SK-N-SH (cell line): ENCODE measurements around the gene RBM28. TPM values are rescaled to one million over a fixed set of nuclear protein-coding genes. Genes with fewer than 3 reads are reported as not detected.

Experiments
- CTCF ChIA-PET: fragments of 300-600, 350-600 bp; formaldehyde crosslinking; extraction: SDS; loops from one replicate; lab custom pipeline; 2021; lab: Yijun Ruan, JAX
- POLR2A ChIA-PET: fragments of 350-600 bp; sonication (Branson Sonifier 250); formaldehyde crosslinking; extraction: SDS; loops from one replicate; lab custom pipeline; 2020; ENCODE audit warnings: antibody characterized with exemption, inconsistent platforms; lab: Yijun Ruan, JAX
- DNase-seq: peaks from one replicate; pipeline ENCODE4 v3.0.0; 2012
- H2AFZ ChIP-seq: fragments of 200-600 bp; sonication (generic); 2 replicates; pipeline ENCODE4 v1.8.1; 2016; ENCODE audit warnings: antibody characterized with exemption, mild to moderate bottlenecking, low read depth
- H3F3A ChIP-seq: fragments of 200-600 bp; sonication (generic); replicated peaks from 2 replicates; pipeline ENCODE3; 2016; ENCODE audit warnings: antibody characterized with exemption, mild to moderate bottlenecking; ENCODE audit not compliant: insufficient read depth
- H3K27ac ChIP-seq, 2 experiments: fragments of 200-500 bp in 1 of 2; fragments of 200-600 bp in 1 of 2; sonication (Bioruptor generic) in 1 of 2; sonication (generic), shearing (Covaris generic) in 1 of 2; 2 replicates each; pipeline versions ENCODE4 v1.5.1 to v1.6.1; 2014 to 2016; ENCODE audit warnings: low read depth in 2 of 2, inconsistent platforms in 1 of 2, low read length in 1 of 2, mild to moderate bottlenecking in 1 of 2, mixed read lengths in 1 of 2
- H3K27me3 ChIP-seq: fragments of 200-600 bp; sonication (generic), shearing (Covaris generic); 2 replicates; pipeline ENCODE4 v1.6.1; 2016; ENCODE audit warnings: mixed run types; ENCODE audit not compliant: insufficient read depth
- H3K36me3 ChIP-seq, 2 experiments: fragments of 200-500 bp in 1 of 2; fragments of 200-600 bp in 1 of 2; sonication (Bioruptor generic) in 1 of 2; sonication (generic) in 1 of 2; replicated peaks in 1 of 2; 2 replicates each; pipeline versions ENCODE3 to v1.5.1; 2014 to 2016; ENCODE audit warnings: low read length in 1 of 2, mild to moderate bottlenecking in 1 of 2; ENCODE audit not compliant: insufficient read depth in 2 of 2, control insufficient read depth in 1 of 2
- H3K4me1 ChIP-seq, 2 experiments: fragments of 200-500 bp in 1 of 2; fragments of 200-600 bp in 1 of 2; sonication (Bioruptor generic) in 1 of 2; sonication (generic), shearing (Covaris generic) in 1 of 2; 2 replicates each; pipeline versions ENCODE4 v1.5.1 to v1.6.1; 2014 to 2016; ENCODE audit warnings: low read depth in 1 of 2, low read length in 1 of 2, mixed run types in 1 of 2; ENCODE audit not compliant: insufficient read depth in 2 of 2, control insufficient read depth in 1 of 2
- H3K4me2 ChIP-seq: fragments of 200-600 bp; sonication (generic), shearing (Covaris generic); 2 replicates; pipeline ENCODE4 v1.6.1; 2017; ENCODE audit warnings: mixed run types
- H3K4me3 ChIP-seq, 2 experiments: fragments of 200-500 bp in 1 of 2; fragments of 200-600 bp in 1 of 2; sonication (Bioruptor generic) in 1 of 2; sonication (generic), shearing (Covaris generic) in 1 of 2; 2 replicates each; pipeline versions ENCODE4 v1.5.1 to v1.8.1; 2014 to 2016; ENCODE audit warnings: low read depth in 2 of 2, inconsistent platforms in 1 of 2, low read length in 1 of 2, mild to moderate bottlenecking in 1 of 2, mixed read lengths in 1 of 2, moderate library complexity in 1 of 2
- H3K79me2 ChIP-seq: fragments of 200-600 bp; sonication (generic); 2 replicates; pipeline ENCODE4 v1.8.1; 2017; ENCODE audit warnings: mild to moderate bottlenecking; ENCODE audit not compliant: insufficient read depth
- H3K9ac ChIP-seq: fragments of 200-600 bp; sonication (generic); 2 replicates; pipeline ENCODE4 v1.6.1; 2017; ENCODE audit warnings: mixed run types
- H3K9me2 ChIP-seq: fragments of 200-600 bp; sonication (generic); 2 replicates; pipeline ENCODE4 v1.6.1; 2017; ENCODE audit warnings: mixed run types
- H3K9me3 ChIP-seq: fragments of 200-600 bp; sonication (generic); 2 replicates; pipeline ENCODE4 v1.6.1; 2017; ENCODE audit warnings: mixed run types, mild to moderate bottlenecking, moderate library complexity
- H4K20me1 ChIP-seq: fragments of 200-600 bp; sonication (generic); 2 replicates; pipeline ENCODE4 v1.6.1; 2017; ENCODE audit warnings: mild to moderate bottlenecking, mixed run types; ENCODE audit not compliant: insufficient read depth
- CHD2 ChIP-seq: fragments of 150-350 bp; IDR thresholded peaks from 2 replicates; pipeline ENCODE4 v1.6.1; 2018; ENCODE audit warnings: low read length; ENCODE audit not compliant: partially characterized antibody
- ELF1 ChIP-seq: IDR thresholded peaks from 2 replicates; pipeline ENCODE4 v1.4.0; 2012
- EP300 ChIP-seq, 2 experiments: IDR thresholded peaks; 2 replicates each; pipeline versions ENCODE4 v1.4.0 to v1.6.1; 2012; ENCODE audit warnings: borderline replicate concordance in 1 of 2, low read depth in 1 of 2, low read length in 1 of 2
- EZH2phosphoT487 ChIP-seq: fragments of 200-600 bp; sonication (generic); IDR thresholded peaks from 2 replicates; pipeline ENCODE4 v1.6.1; 2017; ENCODE audit warnings: low read depth, mixed run types, mild to moderate bottlenecking, antibody characterized with exemption, moderate library complexity, borderline replicate concordance
- FOSL2 ChIP-seq: IDR thresholded peaks from 2 replicates; pipeline ENCODE4 v1.4.0; 2012; ENCODE audit warnings: low read depth, mild to moderate bottlenecking, moderate library complexity, borderline replicate concordance
- GATA2 ChIP-seq: sonication (generic); formaldehyde crosslinking; IDR thresholded peaks from 2 replicates; pipeline ENCODE4 v1.5.0; 2020; ENCODE audit warnings: mild to moderate bottlenecking, missing genetic modification reagents
- IRF3 ChIP-seq: fragments of 150-350 bp; IDR thresholded peaks from 2 replicates; pipeline ENCODE4 v1.6.1; 2016; ENCODE audit warnings: mild to moderate bottlenecking, low read depth, low read length
- MXI1 ChIP-seq: IDR thresholded peaks from 2 replicates; pipeline ENCODE4 v1.6.1; 2012; ENCODE audit warnings: mild to moderate bottlenecking, low read depth, low read length, improper control_type of control experiment
- REST ChIP-seq: IDR thresholded peaks from 2 replicates; pipeline ENCODE4 v1.6.1; 2012; ENCODE audit warnings: mild to moderate bottlenecking, low read depth, low read length, moderate library complexity
- RXRA ChIP-seq: IDR thresholded peaks from 2 replicates; pipeline ENCODE4 v1.4.0; 2012; ENCODE audit warnings: low read depth, mild to moderate bottlenecking, borderline replicate concordance
- TAF1 ChIP-seq: IDR thresholded peaks from 2 replicates; pipeline ENCODE4 v1.6.1; 2012; ENCODE audit warnings: low read depth, mild to moderate bottlenecking, low read length, moderate library complexity, borderline replicate concordance
- TEAD4 ChIP-seq: IDR thresholded peaks from 2 replicates; pipeline ENCODE4 v1.4.0; 2012; ENCODE audit warnings: mild to moderate bottlenecking, borderline replicate concordance; ENCODE audit not compliant: insufficient read depth
- USF1 ChIP-seq: IDR thresholded peaks from 2 replicates; pipeline ENCODE4 v1.4.0; 2012; ENCODE audit warnings: low read depth, borderline replicate concordance
- WGBS: methylation state at CpG from one replicate; pipeline ENCODE4 v1.1.6; 2017; ENCODE audit warnings: low lambda C conversion rate; 5-methylcytosine and 5-hydroxymethylcytosine counted together
- polyA plus RNA-seq, 3 experiments: library from polyadenylated mRNA; depleted of rRNA; stranded (reverse); fragments of >200 nt; gene quantifications; 2 replicates each; pipeline ENCODE4 v1.2.3, GENCODE V29; 2012

The RBM28 gene
- polyA plus RNA-seq, 1 of the 3 experiments (the other 2 are of a cell fraction), result 29.1 TPM

DNA sequence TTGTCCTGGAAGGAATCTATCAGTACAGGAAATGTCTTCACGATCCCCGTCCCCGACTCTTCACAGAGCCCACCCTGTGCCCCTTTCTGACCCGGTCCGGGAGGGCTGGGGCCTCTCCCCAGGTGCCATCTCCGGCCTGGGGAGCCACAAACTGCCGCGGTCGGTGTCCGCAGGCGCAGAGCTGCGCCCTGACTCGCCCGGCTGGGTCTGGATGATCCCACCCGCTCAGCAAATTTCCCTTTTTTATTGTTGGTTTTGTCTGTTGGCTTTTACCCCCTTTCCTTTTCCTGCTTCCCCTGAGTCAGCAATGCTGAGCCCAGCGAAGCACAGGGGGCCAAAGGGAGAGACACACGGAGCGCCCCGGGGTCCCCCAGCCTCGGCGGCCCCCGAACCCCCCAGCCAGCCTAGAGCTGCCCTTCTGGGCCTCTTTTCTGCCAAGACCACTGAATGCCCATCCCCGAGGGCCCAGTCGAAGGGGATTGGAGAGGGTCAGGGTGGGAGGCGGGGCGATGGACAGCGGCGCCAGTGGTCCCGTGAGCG, 71.7 kb downstream of the RBM28 start:
- Histone ChIP-seq H3K4me1 (peaks cover 10 to 14% of the 10 kb centered on the region in 2 experiments; a peak in 3 of 4 replicates), H2AFZ (no peak overlapping the region), H3K4me2 (no peak overlapping the region), H4K20me1 (no peaks in the 10 kb centered on the region), H3K4me3 (no peak overlapping the region), H3K79me2 (no peaks in the 10 kb centered on the region), H3K27ac (no peak overlapping the region), H3K9me2 (no peaks in the 10 kb centered on the region), H3K27me3 (no peaks in the 10 kb centered on the region), H3K9me3 (no peaks in the 10 kb centered on the region), H3K9ac (no peak overlapping the region), H3F3A (no peaks in the 10 kb centered on the region), H3K36me3 (no peaks in the 10 kb centered on the region)
- ChIA-PET POLR2A (no interaction called here), CTCF (no interaction called here)
- 86% methylated on average over 30 of the region's 30 CpGs for WGBS
- TF ChIP-seq REST, result no peak
- TF ChIP-seq IRF3, result no peak
- no peak for TF ChIP-seq ELF1
- TF ChIP-seq EZH2phosphoT487, result no peak
- TF ChIP-seq EP300 (IDR thresholded peaks at IDR 0.05; ENCODE audit: borderline replicate concordance in 1 of 2, low read depth in 1 of 2, low read length in 1 of 2), result no peak
- TF ChIP-seq TAF1, result no peak
- TF ChIP-seq TEAD4, result no peak
- TF ChIP-seq GATA2 (CRISPR knock-in tag), result no peak
- TF ChIP-seq CHD2, result no peak
- TF ChIP-seq RXRA, result no peak
- TF ChIP-seq MXI1, result no peak
- no peak for TF ChIP-seq USF1
- TF ChIP-seq FOSL2, result no peak
- no peak for DNase-seq
